COR-L47 (cell line): ENCODE measurements around the gene CDK6.
A peak's percentile ranks its signal among the peaks of the same experiment; 100 is the strongest.

Experiments
- DNase-seq: peaks from one replicate; lab custom pipeline; 2025; lab: John Stamatoyannopoulos, UW

Gene CDK6

GRCh38 chr7:92736870-92737269 lies 99.5 kb downstream of the CDK6 start:
- no peak for DNase-seq

- DNase-seq = no peak
Observed at GRCh38 chr7:92735707-92736106, 100.7 kb downstream of the CDK6 start.

GRCh38 chr7:92732316-92733036 lies 103.9 kb downstream of the CDK6 start:
- DNase-seq = no peak

GRCh38 chr7:92731335-92732063 lies 104.9 kb downstream of the CDK6 start:
- no peak for DNase-seq

GRCh38 chr7:92730808-92731207 lies 105.6 kb downstream of the CDK6 start:
- no peak for DNase-seq

GRCh38 chr7:92729751-92730150 lies 106.6 kb downstream of the CDK6 start:
- no peak for DNase-seq

GRCh38 chr7:92729172-92729571 lies 107.2 kb downstream of the CDK6 start:
- no peak for DNase-seq

GRCh38 chr7:92727755-92728154 lies 108.6 kb downstream of the CDK6 start:
- no peak for DNase-seq

- no peak for DNase-seq
Observed at GRCh38 chr7:92725161-92725925, 111.0 kb downstream of the CDK6 start.

- DNase-seq = no peak
Observed at GRCh38 chr7:92723943-92724342, 112.4 kb downstream of the CDK6 start.

GRCh38 chr7:92723205-92723604 lies 113.2 kb downstream of the CDK6 start:
- no peak for DNase-seq

- no peak for DNase-seq
Observed at GRCh38 chr7:92722541-92722940, 113.8 kb downstream of the CDK6 start.

GRCh38 chr7:92720604-92721350 lies 115.6 kb downstream of the CDK6 start:
- no peak for DNase-seq

GRCh38 chr7:92717993-92718716 lies 118.2 kb downstream of the CDK6 start:
- DNase-seq = peak; percentile 19

- no peak for DNase-seq
Observed at GRCh38 chr7:92717623-92717992, 118.8 kb downstream of the CDK6 start.

GRCh38 chr7:92716825-92717580 lies 119.4 kb downstream of the CDK6 start:
- no peak for DNase-seq

GRCh38 chr7:92715963-92716362 lies 120.4 kb downstream of the CDK6 start:
- DNase-seq = no peak

- DNase-seq = no peak
Observed at GRCh38 chr7:92714767-92715166, 121.6 kb downstream of the CDK6 start.

GRCh38 chr7:92714280-92714679 lies 122.1 kb downstream of the CDK6 start:
- DNase-seq = no peak

GRCh38 chr7:92709912-92710311 lies 126.5 kb downstream of the CDK6 start:
- no peak for DNase-seq

- DNase-seq = no peak
Observed at GRCh38 chr7:92709150-92709549, 127.2 kb downstream of the CDK6 start.
